ENCODE measurements around the gene GPR108.

The GPR108 gene

DNA sequence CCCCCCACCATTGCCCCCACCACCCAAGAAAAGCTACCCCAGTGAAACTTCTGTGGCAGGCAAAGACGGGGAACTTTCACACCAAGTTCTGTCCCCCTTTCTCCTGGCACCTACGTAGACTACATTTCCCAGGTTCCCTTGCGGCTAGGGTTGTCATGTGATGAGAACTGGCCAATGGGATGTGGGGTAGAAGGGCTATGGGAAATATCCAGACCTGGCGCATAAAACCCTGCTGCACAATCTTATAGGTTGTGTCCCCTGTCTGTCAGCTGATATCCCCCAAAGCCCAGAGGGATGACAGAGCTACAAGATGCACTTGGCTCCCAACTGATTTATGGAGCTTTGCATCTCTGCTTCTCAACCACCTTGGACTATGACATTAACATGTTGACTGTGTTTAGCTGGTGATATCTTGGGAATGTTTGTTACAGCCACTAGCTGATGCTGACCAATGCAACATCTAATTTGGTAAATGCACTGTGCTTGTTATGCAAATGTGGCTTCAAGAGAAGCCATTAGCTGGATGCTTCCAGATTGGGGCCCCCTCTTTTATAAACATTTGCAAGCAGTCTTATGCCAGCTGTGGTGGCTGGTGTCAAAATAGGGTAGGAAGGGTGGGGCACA, 23.8 kb upstream of the GPR108 start:
- H3K9me2 ChIP-seq (replicated peaks; ENCODE audit: low read depth, low read length) = no peaks in the 10 kb centered on the region
- no peaks in the 10 kb centered on the region for H4K20me1 ChIP-seq (ENCODE audit: insufficient read depth, low read length, poor library complexity, severe bottlenecking)
- H3K4me1 ChIP-seq (ENCODE audit: insufficient read depth, low read length, poor library complexity, severe bottlenecking) = no peaks in the 10 kb centered on the region
- H3K79me2 ChIP-seq (ENCODE audit: insufficient read depth, low read length) = no peaks in the 10 kb centered on the region
- no peaks in the 10 kb centered on the region for H3K36me3 ChIP-seq (ENCODE audit: insufficient read depth, low read length)
- H3K4me3 ChIP-seq (ENCODE audit: low read length, poor library complexity, severe bottlenecking) = no peak overlapping the region
- H3K9ac ChIP-seq (ENCODE audit: low read depth, low read length, poor library complexity, severe bottlenecking) = no peak overlapping the region
- TF ChIP-seq, protein P1, sequence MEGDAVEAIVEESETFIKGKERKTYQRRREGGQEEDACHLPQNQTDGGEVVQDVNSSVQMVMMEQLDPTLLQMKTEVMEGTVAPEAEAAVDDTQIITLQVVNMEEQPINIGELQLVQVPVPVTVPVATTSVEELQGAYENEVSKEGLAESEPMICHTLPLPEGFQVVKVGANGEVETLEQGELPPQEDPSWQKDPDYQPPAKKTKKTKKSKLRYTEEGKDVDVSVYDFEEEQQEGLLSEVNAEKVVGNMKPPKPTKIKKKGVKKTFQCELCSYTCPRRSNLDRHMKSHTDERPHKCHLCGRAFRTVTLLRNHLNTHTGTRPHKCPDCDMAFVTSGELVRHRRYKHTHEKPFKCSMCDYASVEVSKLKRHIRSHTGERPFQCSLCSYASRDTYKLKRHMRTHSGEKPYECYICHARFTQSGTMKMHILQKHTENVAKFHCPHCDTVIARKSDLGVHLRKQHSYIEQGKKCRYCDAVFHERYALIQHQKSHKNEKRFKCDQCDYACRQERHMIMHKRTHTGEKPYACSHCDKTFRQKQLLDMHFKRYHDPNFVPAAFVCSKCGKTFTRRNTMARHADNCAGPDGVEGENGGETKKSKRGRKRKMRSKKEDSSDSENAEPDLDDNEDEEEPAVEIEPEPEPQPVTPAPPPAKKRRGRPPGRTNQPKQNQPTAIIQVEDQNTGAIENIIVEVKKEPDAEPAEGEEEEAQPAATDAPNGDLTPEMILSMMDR (conservative IDR thresholded peaks at IDR 0.05; ENCODE audit: low read length) = no peak
- no peak for TF ChIP-seq EZH2phosphoT487 (IDR thresholded peaks at IDR 0.05; ENCODE audit: borderline replicate concordance)
- H3F3A ChIP-seq (ENCODE audit: low read depth) = no peaks in the 10 kb centered on the region
- no peak overlapping the region for H3K4me2 ChIP-seq (ENCODE audit: low read depth, low read length, poor library complexity, severe bottlenecking)
- no peaks in the 10 kb centered on the region for H3K9me3 ChIP-seq (ENCODE audit: insufficient read depth, low read depth, low read length)
- no peak overlapping the region for H2AFZ ChIP-seq (ENCODE audit: low read length)
- no peaks in the 10 kb centered on the region for H3K27me3 ChIP-seq (ENCODE audit: insufficient read depth, low read length, poor library complexity, severe bottlenecking)

DNA sequence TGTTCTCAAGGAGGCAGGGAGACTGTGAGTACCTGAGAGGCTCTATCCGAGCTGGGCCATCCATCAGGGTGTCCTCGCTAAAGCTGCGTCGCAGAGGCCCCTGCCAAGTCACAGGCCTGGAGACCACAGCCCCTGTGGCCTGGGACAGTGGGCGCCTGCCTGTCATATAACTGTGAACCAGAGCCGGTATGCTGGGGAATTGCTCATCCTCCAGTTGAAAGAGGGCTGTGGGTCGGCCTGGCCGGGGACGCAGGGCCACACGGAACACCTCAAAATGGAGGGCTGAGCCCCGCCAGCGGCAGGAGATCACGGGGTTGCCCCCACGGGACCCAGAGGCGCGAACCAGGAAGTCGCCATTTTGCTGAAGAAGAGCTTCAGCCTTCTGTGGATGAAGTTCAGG, 23.2 kb upstream of the GPR108 start:
- no peaks in the 10 kb centered on the region for H4K20me1 ChIP-seq (ENCODE audit: insufficient read depth, low read length, poor library complexity, severe bottlenecking)
- TF ChIP-seq, protein P1 (conservative IDR thresholded peaks at IDR 0.05; ENCODE audit: low read length) = no peak
- TF ChIP-seq EZH2phosphoT487 (IDR thresholded peaks at IDR 0.05; ENCODE audit: borderline replicate concordance) = no peak
- no peak overlapping the region for H3K4me3 ChIP-seq (ENCODE audit: low read length, poor library complexity, severe bottlenecking)
- H3K9me2 ChIP-seq (replicated peaks; ENCODE audit: low read depth, low read length) = no peaks in the 10 kb centered on the region
- no peaks in the 10 kb centered on the region for H3K36me3 ChIP-seq (ENCODE audit: insufficient read depth, low read length)
- no peaks in the 10 kb centered on the region for H3K79me2 ChIP-seq (ENCODE audit: insufficient read depth, low read length)
- no peaks in the 10 kb centered on the region for H3F3A ChIP-seq (ENCODE audit: low read depth)
- H3K9ac ChIP-seq (ENCODE audit: low read depth, low read length, poor library complexity, severe bottlenecking) = no peak overlapping the region
- no peaks in the 10 kb centered on the region for H3K4me1 ChIP-seq (ENCODE audit: insufficient read depth, low read length, poor library complexity, severe bottlenecking)
- no peak overlapping the region for H2AFZ ChIP-seq (ENCODE audit: low read length)
- no peaks in the 10 kb centered on the region for H3K9me3 ChIP-seq (ENCODE audit: insufficient read depth, low read depth, low read length)
- no peak overlapping the region for H3K4me2 ChIP-seq (ENCODE audit: low read depth, low read length, poor library complexity, severe bottlenecking)
- H3K27me3 ChIP-seq (ENCODE audit: insufficient read depth, low read length, poor library complexity, severe bottlenecking) = no peaks in the 10 kb centered on the region

DNA sequence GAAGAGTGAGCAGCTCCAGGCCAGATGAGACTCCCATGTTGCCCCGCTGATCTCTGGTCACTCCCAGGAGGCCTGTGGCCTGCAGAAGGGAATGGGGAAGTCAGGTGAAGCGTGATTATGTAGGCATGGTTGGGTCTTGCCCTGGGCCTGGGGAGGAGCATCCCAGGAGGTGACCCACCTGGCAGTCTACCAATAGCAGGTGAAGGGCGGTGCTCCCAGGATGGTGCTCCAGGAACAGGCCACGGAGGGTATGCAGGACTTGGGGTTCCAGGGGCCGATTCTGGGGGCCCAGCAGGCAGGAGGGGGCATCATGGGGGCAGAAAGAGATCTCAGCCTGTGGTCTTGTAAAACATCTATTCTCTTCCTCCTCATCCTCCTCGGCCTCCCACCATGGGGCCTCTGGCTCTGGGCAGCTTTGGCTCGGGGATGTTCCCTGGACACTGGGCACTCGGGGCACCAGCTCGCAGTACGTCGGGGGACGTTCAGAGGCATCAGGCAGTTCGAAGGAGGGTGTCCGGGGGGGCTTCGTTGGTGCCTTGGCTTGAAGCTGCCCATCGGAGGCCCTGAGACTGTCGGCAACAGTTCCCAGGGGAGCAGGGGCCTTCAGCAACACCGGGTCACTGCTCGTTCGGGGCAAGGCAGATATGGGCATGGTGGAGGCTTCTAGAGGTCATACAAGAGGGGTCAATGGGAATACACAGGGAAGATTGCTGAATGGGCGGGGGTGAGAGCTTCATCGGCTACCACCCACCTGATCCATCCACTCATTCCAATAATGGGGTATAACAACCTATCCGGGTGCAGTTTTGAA, 17.5 kb upstream of the GPR108 start:
- Histone ChIP-seq H3K36me3 (ENCODE audit: insufficient read depth, low read length) (no peaks in the 10 kb centered on the region), H3K79me2 (ENCODE audit: insufficient read depth, low read length) (no peaks in the 10 kb centered on the region), H3K9me3 (ENCODE audit: insufficient read depth, low read depth, low read length) (no peaks in the 10 kb centered on the region), H4K20me1 (ENCODE audit: insufficient read depth, low read length, poor library complexity, severe bottlenecking) (no peaks in the 10 kb centered on the region), H3K4me2 (ENCODE audit: low read depth, low read length, poor library complexity, severe bottlenecking) (no peak overlapping the region), H3K4me3 (ENCODE audit: low read length, poor library complexity, severe bottlenecking) (no peak overlapping the region), H3K9me2 (replicated peaks; ENCODE audit: low read depth, low read length) (no peaks in the 10 kb centered on the region), H2AFZ (ENCODE audit: low read length) (no peak overlapping the region), H3K4me1 (ENCODE audit: insufficient read depth, low read length, poor library complexity, severe bottlenecking) (no peaks in the 10 kb centered on the region), H3F3A (ENCODE audit: low read depth) (no peaks in the 10 kb centered on the region), H3K9ac (ENCODE audit: low read depth, low read length, poor library complexity, severe bottlenecking) (no peak overlapping the region), H3K27me3 (ENCODE audit: insufficient read depth, low read length, poor library complexity, severe bottlenecking) (no peaks in the 10 kb centered on the region)
- TF ChIP-seq, protein P1 (conservative IDR thresholded peaks at IDR 0.05; ENCODE audit: low read length) = no peak
- no peak for TF ChIP-seq EZH2phosphoT487 (IDR thresholded peaks at IDR 0.05; ENCODE audit: borderline replicate concordance)
